ENCODE measurements around the gene CFD. TPM values are rescaled to one million over a fixed set of nuclear protein-coding genes. Genes with fewer than 3 reads are reported as not detected.
A peak's percentile ranks its signal among the peaks of the same experiment; 100 is the strongest.

The CFD gene
- total RNA-seq, 4 donors from 2014 or later, result 3.2 to 233 (median 50.2) TPM

DNA sequence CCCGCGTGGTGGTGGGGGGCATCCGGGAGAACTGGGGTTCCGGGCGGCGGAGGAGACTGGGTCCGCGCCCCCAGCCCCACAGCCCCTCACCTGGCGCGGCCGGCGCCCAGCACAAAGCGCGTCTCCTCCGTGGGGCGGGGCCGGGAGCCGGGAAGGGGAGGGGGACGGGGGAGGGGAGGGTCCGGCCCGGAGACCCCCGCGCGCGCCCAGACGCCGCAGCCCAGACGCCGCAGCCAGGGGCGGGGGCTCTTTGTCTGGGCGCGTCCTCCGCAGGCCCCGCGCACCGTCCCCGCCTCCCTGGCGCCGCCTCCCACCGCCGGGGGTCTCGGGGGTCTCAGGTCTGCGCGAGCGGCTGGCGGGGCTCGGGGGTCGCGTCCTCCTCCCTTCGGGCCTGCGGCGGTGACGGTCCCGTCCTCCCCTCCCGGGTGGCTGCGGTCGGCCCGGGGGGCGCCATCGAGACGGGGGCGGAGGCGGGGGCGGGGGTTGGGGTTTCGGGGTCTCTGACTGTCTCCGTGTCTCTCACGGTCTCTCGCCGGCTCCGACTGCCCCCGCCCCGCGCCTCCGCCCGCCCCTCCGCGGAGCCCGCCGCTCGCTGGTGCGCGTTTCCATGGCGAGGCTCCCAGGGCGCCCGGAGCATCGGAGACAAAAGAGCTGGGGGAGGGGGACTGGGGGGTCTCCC, 37.5 kb upstream of the CFD start, which contains the start of gene PLPPR3:
Gene PLPPR3 (minus strand): TSS at position 131 of the 679 bp plus-strand sequence. CDS start 396 bp downstream, outside the sequence.
- H3K27ac ChIP-seq, result no peak within 1 kb of the TSS
- no peak for DNase-seq
- no peaks in the 10 kb centered on the region for H3K36me3 ChIP-seq
- peaks cover 5 to 11% of the 10 kb centered on the region in 2 donors for H3K27me3 ChIP-seq
- H3K4me3 ChIP-seq, result peak within 1 kb of the TSS in 1 of 2 donors; percentile 19
- no peaks in the 10 kb centered on the region for H3K9me3 ChIP-seq
- intact Hi-C loops (cut with DNase I; ENCODE audit: low total_unique reads), result no loop called here
- peaks cover 0 to 14% of the 10 kb centered on the region in 2 donors for H3K4me1 ChIP-seq
- TF ChIP-seq, protein P1, sequence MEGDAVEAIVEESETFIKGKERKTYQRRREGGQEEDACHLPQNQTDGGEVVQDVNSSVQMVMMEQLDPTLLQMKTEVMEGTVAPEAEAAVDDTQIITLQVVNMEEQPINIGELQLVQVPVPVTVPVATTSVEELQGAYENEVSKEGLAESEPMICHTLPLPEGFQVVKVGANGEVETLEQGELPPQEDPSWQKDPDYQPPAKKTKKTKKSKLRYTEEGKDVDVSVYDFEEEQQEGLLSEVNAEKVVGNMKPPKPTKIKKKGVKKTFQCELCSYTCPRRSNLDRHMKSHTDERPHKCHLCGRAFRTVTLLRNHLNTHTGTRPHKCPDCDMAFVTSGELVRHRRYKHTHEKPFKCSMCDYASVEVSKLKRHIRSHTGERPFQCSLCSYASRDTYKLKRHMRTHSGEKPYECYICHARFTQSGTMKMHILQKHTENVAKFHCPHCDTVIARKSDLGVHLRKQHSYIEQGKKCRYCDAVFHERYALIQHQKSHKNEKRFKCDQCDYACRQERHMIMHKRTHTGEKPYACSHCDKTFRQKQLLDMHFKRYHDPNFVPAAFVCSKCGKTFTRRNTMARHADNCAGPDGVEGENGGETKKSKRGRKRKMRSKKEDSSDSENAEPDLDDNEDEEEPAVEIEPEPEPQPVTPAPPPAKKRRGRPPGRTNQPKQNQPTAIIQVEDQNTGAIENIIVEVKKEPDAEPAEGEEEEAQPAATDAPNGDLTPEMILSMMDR (IDR thresholded peaks at IDR 0.05), result no peak
- no peak for TF ChIP-seq POLR2A (IDR thresholded peaks at IDR 0.05)

DNA sequence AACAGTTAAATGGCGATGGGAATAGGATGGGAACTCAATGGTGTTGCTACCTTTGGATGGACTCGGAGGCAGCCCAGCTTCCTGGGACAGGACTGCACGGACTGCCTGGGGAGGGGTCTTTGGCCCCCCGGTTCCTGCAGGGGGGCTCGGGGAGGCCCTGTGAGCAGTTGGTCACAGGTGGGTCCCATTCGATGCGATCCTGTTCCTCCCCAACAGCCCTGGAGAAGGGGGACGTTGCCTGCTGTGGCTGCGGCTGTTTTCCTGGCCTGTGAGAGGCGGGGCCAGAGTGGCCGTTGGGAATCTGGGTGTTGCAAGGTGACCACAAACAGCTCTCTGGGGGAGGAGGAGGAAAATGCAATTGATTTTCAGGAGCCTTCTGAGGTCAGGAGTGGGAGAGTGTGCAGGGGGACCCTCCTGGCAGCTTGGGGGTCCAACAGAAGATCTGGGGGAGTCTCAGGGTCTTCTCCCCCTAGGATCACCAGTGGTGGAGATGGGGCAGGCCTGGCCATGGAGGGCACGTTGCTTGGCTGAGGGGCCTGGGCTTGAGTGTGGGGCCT, 35.8 kb upstream of the CFD start:
- TF ChIP-seq POLR2A (IDR thresholded peaks at IDR 0.05), result no peak
- TF ChIP-seq, protein P1 (IDR thresholded peaks at IDR 0.05), result no peak
- no peak overlapping the region for H3K27ac ChIP-seq
- no peaks in the 10 kb centered on the region for H3K36me3 ChIP-seq
- intact Hi-C loops (cut with DNase I; ENCODE audit: low total_unique reads), result no loop called here
- H3K9me3 ChIP-seq, result no peaks in the 10 kb centered on the region
- H3K4me3 ChIP-seq, result no peak overlapping the region
- no peak for DNase-seq
- peaks cover 5 to 11% of the 10 kb centered on the region in 2 donors for H3K27me3 ChIP-seq
- H3K4me1 ChIP-seq, result peaks cover 0 to 14% of the 10 kb centered on the region in 2 donors

DNA sequence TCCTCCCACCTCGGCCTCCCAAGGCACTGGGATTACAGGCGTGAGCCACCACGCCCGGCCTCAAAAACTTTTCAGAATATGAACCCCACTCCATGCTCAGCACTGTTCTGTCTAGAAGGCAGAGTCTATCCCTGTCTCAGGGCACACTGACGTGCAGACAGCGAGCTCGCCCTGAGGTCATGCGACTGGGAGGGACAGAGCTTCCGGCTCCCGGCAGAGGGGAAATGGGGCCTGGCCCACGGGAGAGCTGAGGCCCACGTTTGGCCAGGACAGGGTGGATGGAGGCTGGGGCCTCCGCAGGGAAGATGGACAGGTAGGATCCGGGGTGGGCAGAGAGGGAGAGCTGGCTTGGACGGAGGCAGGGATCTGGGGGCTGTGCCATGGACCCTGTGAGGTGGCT, 34.6 kb upstream of the CFD start:
- Histone ChIP-seq H3K27ac (no peak overlapping the region), H3K36me3 (no peaks in the 10 kb centered on the region), H3K27me3 (peaks cover 5 to 11% of the 10 kb centered on the region in 2 donors), H3K4me3 (no peak overlapping the region), H3K9me3 (no peaks in the 10 kb centered on the region), H3K4me1 (peaks cover 0 to 14% of the 10 kb centered on the region in 2 donors)
- no peak for TF ChIP-seq POLR2A (IDR thresholded peaks at IDR 0.05)
- TF ChIP-seq, protein P1 (IDR thresholded peaks at IDR 0.05), result no peak
- intact Hi-C loops (cut with DNase I; ENCODE audit: low total_unique reads), result no loop called here
- DNase-seq, result no peak

DNA sequence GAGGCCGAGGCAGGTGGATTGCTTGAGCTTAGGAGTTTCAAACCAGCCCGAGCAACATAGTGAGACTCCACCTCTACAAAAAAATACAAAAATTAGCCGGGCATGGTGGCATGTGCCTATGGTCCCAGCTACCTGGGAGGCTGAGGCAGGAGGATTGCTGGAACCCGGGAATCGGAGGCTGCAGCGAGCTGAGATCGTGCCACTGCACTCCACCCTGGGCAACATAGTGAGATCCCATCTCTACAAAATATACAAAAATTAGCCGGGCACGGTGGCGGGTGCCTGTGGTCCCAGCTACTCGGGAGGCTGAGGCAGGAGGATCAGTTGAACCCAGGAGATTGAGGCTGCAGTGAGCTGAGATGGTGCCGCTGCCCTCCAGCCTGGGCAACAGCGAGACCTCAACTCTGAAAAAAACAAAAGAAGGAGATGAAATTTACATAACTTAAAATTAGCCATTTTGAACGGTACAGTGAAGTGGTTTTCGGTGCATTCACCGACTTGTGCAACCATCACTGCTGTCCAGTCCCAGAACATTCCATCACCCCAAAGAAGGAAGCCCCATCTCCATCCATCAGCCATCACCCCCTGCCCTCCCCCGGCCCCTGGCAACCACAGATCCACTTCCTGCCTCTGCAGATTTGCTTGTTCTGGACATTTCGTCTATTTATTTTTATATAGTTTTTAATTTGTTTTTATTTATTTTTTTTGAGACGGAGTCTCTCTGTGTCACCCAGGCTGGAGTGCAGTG, 33.4 kb upstream of the CFD start:
- TF ChIP-seq, protein P1 (IDR thresholded peaks at IDR 0.05), result no peak
- TF ChIP-seq POLR2A (IDR thresholded peaks at IDR 0.05), result no peak
- intact Hi-C loops (cut with DNase I; ENCODE audit: low total_unique reads), result no loop called here
- DNase-seq, result no peak
- Histone ChIP-seq H3K27ac (no peak overlapping the region), H3K4me1 (peaks cover 0 to 14% of the 10 kb centered on the region in 2 donors), H3K4me3 (no peak overlapping the region), H3K9me3 (no peaks in the 10 kb centered on the region), H3K36me3 (no peaks in the 10 kb centered on the region), H3K27me3 (peaks cover 11 to 12% of the 10 kb centered on the region in 2 donors)

DNA sequence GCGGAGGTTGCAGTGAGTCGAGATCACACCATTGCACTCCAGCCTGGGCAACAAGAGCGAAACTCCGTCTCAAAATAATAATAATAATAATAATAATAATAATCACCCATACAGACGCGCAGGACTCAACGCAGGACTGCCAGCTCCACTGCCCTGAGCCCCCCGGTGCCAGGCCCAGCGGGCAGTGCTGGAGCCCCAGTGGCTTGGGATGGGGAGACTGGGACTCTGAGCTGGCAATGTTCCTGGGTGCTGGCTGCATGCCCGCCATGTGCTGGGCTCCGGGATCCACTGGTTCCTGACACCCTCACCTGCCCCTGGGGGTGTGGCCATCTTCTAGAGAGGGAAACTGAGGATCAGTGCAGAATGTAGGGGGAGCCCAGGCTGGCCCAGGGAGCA, 32.2 kb upstream of the CFD start:
- peaks cover 4 to 12% of the 10 kb centered on the region in 2 donors for H3K27me3 ChIP-seq
- no peak for DNase-seq
- no peak overlapping the region for H3K27ac ChIP-seq
- H3K4me3 ChIP-seq, result no peak overlapping the region
- TF ChIP-seq, protein P1 (IDR thresholded peaks at IDR 0.05), result no peak
- TF ChIP-seq POLR2A (IDR thresholded peaks at IDR 0.05), result no peak
- H3K9me3 ChIP-seq, result no peaks in the 10 kb centered on the region
- peaks cover 0 to 2% of the 10 kb centered on the region in 2 donors for H3K4me1 ChIP-seq
- H3K36me3 ChIP-seq, result no peaks in the 10 kb centered on the region
- intact Hi-C loops (cut with DNase I; ENCODE audit: low total_unique reads), result no loop called here
